GM19467 (cell line): ENCODE measurements around the gene ATP4B.

Experiments
- ATAC-seq: cut with Tn5 transposase; IDR thresholded peaks from one replicate; pipeline ENCODE4 v1.9.1; 2021; ENCODE audit warnings: mild to moderate bottlenecking, moderate library complexity; ENCODE audit not compliant: unreplicated experiment

Gene ATP4B

GRCh38 chr13:113642563-113642962 is 15.4 kb downstream of the ATP4B start:
- ATAC-seq = no peak

DNA sequence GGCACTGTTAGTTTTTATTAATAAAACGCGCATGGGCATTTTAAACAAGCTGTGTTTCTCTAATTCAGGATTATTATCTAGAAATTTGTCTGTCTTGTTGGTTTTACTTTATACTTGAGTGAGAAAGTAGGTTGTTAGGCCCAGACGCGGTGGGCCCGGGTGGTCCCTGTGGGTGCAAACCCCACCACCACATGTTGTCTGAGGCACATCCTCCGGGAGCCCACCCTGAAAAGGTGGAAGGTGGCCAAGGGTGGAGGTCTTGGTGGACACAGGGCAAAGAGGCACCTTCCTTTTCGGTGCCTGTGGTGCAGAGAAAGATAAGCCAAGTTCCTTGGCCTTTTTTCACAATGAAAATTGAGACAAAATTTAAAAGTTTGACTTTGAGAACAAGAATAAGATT is 16.6 kb downstream of the ATP4B start:
- no peak for ATAC-seq

GRCh38 chr13:113639616-113640262 is 18.3 kb downstream of the ATP4B start:
- ATAC-seq = no peak

GRCh38 chr13:113638806-113639205 is 19.2 kb downstream of the ATP4B start:
- ATAC-seq = no peak

- no peak for ATAC-seq
Observed at GRCh38 chr13:113638173-113638746, 19.7 kb downstream of the ATP4B start.

DNA sequence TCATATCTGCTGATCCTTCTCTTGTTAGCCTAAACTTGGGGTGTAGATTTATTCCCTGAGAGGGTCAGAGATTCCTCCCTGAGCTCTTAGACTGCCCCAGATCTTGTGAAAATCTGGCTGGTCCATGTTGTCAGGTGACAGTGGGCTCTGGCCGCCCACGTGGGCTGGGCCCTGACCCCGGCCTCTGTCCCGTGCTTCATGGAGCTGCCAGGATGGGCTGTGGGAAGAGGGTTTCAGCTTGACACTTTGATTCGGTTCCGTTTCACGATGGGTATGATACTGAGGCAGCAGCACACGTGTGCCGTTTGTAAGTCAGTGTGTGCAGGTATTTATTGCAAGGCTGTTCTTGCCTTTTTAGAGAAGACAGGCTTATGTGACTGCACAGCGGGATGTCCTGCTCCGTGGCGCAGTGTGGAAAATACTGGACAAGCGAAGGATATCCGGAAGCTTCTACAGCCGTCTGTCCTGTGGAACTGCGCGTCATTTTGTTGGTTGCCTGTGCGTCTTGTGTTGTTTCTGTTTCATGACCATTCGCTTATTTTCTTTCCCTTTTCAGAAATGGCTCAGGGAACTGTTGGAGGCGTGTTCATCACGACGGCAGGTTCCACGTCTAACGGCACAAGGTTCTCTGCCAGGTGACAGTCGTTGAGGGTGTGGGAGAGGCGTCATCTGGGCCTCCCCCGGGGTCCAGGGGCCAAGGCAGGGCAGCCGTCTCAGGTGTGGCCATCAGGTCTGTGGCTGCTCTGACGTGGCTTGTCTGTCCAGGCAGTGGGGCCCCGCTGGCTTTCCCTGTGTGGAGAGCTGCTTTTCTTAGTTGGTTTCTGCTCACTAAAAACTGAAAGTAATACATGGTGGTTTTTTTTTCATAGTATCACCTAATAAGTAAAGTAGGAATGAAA is 20.5 kb downstream of the ATP4B start:
- no peak for ATAC-seq

- ATAC-seq = no peak
Observed at GRCh38 chr13:113636266-113636963, 21.6 kb downstream of the ATP4B start.

GRCh38 chr13:113635709-113636108 is 22.3 kb downstream of the ATP4B start:
- no peak for ATAC-seq

- ATAC-seq = no peak
Observed at GRCh38 chr13:113635048-113635420, 23.0 kb downstream of the ATP4B start.

- ATAC-seq = no peak
Observed at GRCh38 chr13:113634279-113635047, 23.5 kb downstream of the ATP4B start.

DNA sequence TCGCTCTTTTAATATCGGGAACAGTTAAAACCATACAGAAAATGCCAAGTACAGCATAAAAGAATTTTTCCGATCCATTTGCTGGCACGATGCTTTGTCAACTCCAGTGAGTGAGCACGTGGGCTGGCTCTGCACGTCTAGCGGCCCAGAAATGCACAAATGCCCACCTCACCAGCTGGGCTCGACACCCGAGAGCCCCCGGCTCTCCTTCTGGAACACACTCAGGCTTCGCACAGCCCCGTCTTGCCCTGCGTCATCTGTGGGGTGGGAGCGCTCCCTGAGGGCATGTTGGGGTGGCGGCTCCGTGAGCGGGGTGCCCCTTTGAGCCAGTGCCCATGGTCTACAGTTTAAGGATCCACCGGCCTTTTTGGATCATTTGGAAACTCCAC is 24.5 kb downstream of the ATP4B start:
- ATAC-seq = no peak

- ATAC-seq = no peak
Observed at GRCh38 chr13:113632706-113633484, 25.1 kb downstream of the ATP4B start.

DNA sequence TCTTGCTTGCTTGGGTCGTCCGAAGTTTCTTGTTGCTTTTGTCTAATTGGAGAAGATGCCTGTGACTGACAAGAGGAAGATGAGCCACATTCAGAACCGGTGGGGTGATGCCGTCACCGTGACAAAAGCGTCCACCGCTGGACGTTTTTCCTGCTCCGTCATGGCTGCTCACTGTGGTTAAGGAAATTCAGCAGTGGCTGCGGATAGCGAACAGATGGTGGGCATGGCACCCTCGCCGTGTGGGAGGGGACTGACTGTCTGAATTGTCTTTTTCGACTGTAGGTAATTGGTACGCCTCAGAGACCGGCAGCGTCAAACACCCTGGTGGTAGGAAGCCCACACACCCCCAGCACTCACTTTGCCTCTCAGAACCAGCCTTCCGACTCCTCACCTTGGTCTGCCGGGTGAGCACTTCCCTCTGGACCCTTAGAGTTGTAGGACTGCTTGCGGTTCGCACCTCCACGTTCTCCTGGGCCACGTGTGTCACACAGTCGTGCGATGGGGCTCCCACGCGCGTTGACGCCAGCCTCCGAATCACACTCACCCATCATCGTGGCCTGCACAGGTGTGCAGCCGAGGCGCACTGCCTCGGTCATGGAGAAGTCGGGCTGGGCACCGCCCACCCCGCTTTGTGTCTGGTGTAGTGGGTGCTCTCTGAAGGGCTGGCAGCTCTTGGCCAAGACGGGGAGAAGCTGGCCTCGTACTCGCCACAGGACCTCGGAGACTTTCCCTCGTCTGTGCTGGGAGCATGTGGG is 26.5 kb downstream of the ATP4B start:
- ATAC-seq = no peak

DNA sequence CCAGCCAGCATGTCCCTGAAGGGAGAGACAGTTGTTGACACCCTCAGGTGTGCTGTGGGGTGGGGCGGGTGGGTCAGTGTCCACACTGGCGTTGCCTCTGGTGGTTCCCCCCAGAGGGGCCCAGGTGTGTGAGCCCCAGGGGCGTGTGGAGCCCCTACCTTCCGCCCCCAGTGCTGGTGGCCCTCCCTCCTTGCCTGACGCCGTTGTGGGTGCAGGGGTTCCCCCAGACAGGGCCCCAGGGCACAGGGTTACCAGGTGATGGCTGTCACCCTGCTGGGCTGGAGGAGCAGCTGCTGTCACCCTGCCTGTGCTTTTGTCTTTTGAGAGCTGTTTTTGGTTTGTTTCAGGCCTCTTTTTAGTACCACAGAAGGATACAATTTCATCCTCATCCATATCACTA is 27.2 kb downstream of the ATP4B start:
- ATAC-seq = no peak

- no peak for ATAC-seq
Observed at GRCh38 chr13:113630296-113630695, 27.7 kb downstream of the ATP4B start.

GRCh38 chr13:113629866-113630265 is 28.1 kb downstream of the ATP4B start:
- no peak for ATAC-seq

GRCh38 chr13:113628291-113629270 is 29.4 kb downstream of the ATP4B start:
- ATAC-seq = no peak

GRCh38 chr13:113627136-113627535 is 30.9 kb downstream of the ATP4B start:
- no peak for ATAC-seq
